OCI-LY1 (cell line): Measurements from ENCODE around the gene FARP1.

Source experiments
- CTCF ChIP-seq: fragments of 200-600 bp; sonication (generic), shearing (Covaris generic); IDR thresholded peaks from 2 replicates; pipeline ENCODE4 v1.5.1; 2017; ENCODE audit warnings: mild to moderate bottlenecking, antibody characterized with exemption, low read length, moderate library complexity, mixed read lengths
- EZH2 ChIP-seq: fragments of 200-600 bp; sonication (generic), shearing (Covaris generic); IDR thresholded peaks from 2 replicates; pipeline ENCODE4 v1.8.0; 2017; ENCODE audit warnings: borderline replicate concordance, mixed run types, mild to moderate bottlenecking, antibody characterized with exemption, low read length, moderate library complexity, mixed read lengths

GRCh38 chr13:98252931-98253470 lies 110.1 kb downstream of the FARP1 start:
- TF ChIP-seq CTCF (no peak), EZH2 (no peak)
